ENCODE measurements around the gene GALT.

Gene GALT

GRCh38 chr9:34675048-34675714 lies 28.7 kb downstream of the GALT start:
- in situ Hi-C loops (cut with MboI; ENCODE audit: low sequenced_read_pairs), result no loop called here

GRCh38 chr9:34675869-34676268 lies 29.4 kb downstream of the GALT start:
- in situ Hi-C loops (cut with MboI; ENCODE audit: low sequenced_read_pairs), result no loop called here

GRCh38 chr9:34684145-34684544 lies 37.7 kb downstream of the GALT start:
- in situ Hi-C loops (cut with MboI; ENCODE audit: low sequenced_read_pairs), result no loop called here

GRCh38 chr9:34684816-34685215 lies 38.3 kb downstream of the GALT start:
- in situ Hi-C loops (cut with MboI; ENCODE audit: low sequenced_read_pairs), result no loop called here

GRCh38 chr9:34685591-34685990 lies 39.1 kb downstream of the GALT start:
- in situ Hi-C loops (cut with MboI; ENCODE audit: low sequenced_read_pairs), result no loop called here

- in situ Hi-C loops (cut with MboI; ENCODE audit: low sequenced_read_pairs), result no loop called here
Observed at GRCh38 chr9:34686231-34686630, 39.8 kb downstream of the GALT start.

GRCh38 chr9:34686732-34687131 lies 40.3 kb downstream of the GALT start:
- in situ Hi-C loops (cut with MboI; ENCODE audit: low sequenced_read_pairs), result no loop called here

- in situ Hi-C loops (cut with MboI; ENCODE audit: low sequenced_read_pairs), result no loop called here
Observed at GRCh38 chr9:34687276-34688030, 41.0 kb downstream of the GALT start.

- in situ Hi-C loops (cut with MboI; ENCODE audit: low sequenced_read_pairs), result no loop called here
Observed at GRCh38 chr9:34688329-34689115, 42.0 kb downstream of the GALT start.

- in situ Hi-C loops (cut with MboI; ENCODE audit: low sequenced_read_pairs), result no loop called here
Observed at GRCh38 chr9:34689116-34689470, 42.6 kb downstream of the GALT start.

- in situ Hi-C loops (cut with MboI; ENCODE audit: low sequenced_read_pairs), result no loop called here
Observed at GRCh38 chr9:34689512-34689911, 43.0 kb downstream of the GALT start.

- in situ Hi-C loops (cut with MboI; ENCODE audit: low sequenced_read_pairs), result no loop called here
Observed at GRCh38 chr9:34690983-34691935, 44.8 kb downstream of the GALT start, which contains the start of gene CCL19. Gene CCL19, minus strand, starts transcription at chr9:34691276. Its CDS starts 137 bp downstream, at chr9:34691139.

- in situ Hi-C loops (cut with MboI; ENCODE audit: low sequenced_read_pairs), result no loop called here
Observed at GRCh38 chr9:34691936-34692315, 45.5 kb downstream of the GALT start.

- in situ Hi-C loops (cut with MboI; ENCODE audit: low sequenced_read_pairs), result no loop called here
Observed at GRCh38 chr9:34693560-34693959, 47.1 kb downstream of the GALT start.

- in situ Hi-C loops (cut with MboI; ENCODE audit: low sequenced_read_pairs), result no loop called here
Observed at GRCh38 chr9:34694811-34695210, 48.3 kb downstream of the GALT start.
